GM12878 (cell line): ENCODE results near the gene GFM2. TPM values are rescaled to one million over a fixed set of nuclear protein-coding genes. Genes with fewer than 3 reads are reported as not detected.

Experiments
- ATAC-seq: fragments of 200-7000 bp; cut with Tn5 transposase; 3 replicates; pipeline ENCODE4 v1.9.1; 2020; ENCODE audit warnings: mild to moderate bottlenecking, moderate library complexity
- BruUV-seq: library from RNA; stranded (reverse); fragments of 400-500 nt; replicated peaks from 2 replicates; lab custom pipeline; 2021; lab: Mats Ljungman, UMichigan
- CTCF ChIA-PET: fragments of 300-600 bp; sonication (Branson Sonifier 250); formaldehyde crosslinking; extraction: SDS; loops from one replicate; lab custom pipeline; 2021; ENCODE audit warnings: inconsistent platforms; lab: Yijun Ruan, JAX
- POLR2A ChIA-PET: fragments of 350-600 bp; formaldehyde crosslinking; extraction: SDS; loops from one replicate; lab custom pipeline; 2021; ENCODE audit warnings: inconsistent platforms; lab: Charles Lee
- RAD21 ChIA-PET: fragments of 300-600 bp; sonication (Branson Sonifier 250); formaldehyde crosslinking; loops from one replicate; lab custom pipeline; 2023; ENCODE audit warnings: antibody characterized with exemption; ENCODE audit not compliant: unreplicated experiment; lab: Charles Lee
- SMC1A ChIA-PET: fragments of 300-600 bp; sonication (Branson Sonifier 250); formaldehyde crosslinking; loops from one replicate; lab custom pipeline; 2023; ENCODE audit not compliant: unreplicated experiment, uncharacterized antibody; lab: Charles Lee
- DNase-seq: peaks from one replicate; pipeline ENCODE4 v3.0.0-alpha.2; 2011; ENCODE audit warnings: low read depth, low spot score
- FAIRE-seq: peaks from 3 replicates; lab custom pipeline; 2011; peaks lifted over from hg19 to GRCh38; lab: Jason Lieb, UNC
- H2AFZ ChIP-seq: 2 replicates; pipeline ENCODE4 v1.6.0; 2011; ENCODE audit warnings: low read depth, low read length, control low read depth; ENCODE audit not compliant: control insufficient read depth
- H3K27ac ChIP-seq: 2 replicates; pipeline ENCODE4 v1.5.1; 2011; ENCODE audit warnings: control low read depth; ENCODE audit not compliant: control insufficient read depth, insufficient read depth
- H3K27me3 ChIP-seq, 2 experiments: replicated peaks in 1 of 2; 2 replicates each; pipeline versions ENCODE4 v1.6.0 to v1.6.1; 2011; ENCODE audit warnings: low read length in 1 of 2; ENCODE audit not compliant: control insufficient read depth in 2 of 2, insufficient read depth in 2 of 2
- H3K36me3 ChIP-seq, 2 experiments: 2 replicates each; pipeline ENCODE4 v1.5.1; 2011; ENCODE audit warnings: low read length in 1 of 2; ENCODE audit not compliant: control insufficient read depth in 2 of 2, insufficient read depth in 2 of 2
- H3K4me1 ChIP-seq: 2 replicates; pipeline ENCODE4 v1.6.1; 2011; ENCODE audit warnings: mild to moderate bottlenecking, low read length, moderate library complexity, mixed read lengths; ENCODE audit not compliant: control insufficient read depth, insufficient read depth
- H3K4me2 ChIP-seq: 2 replicates; pipeline ENCODE4 v1.6.0; 2011; ENCODE audit warnings: control low read depth; ENCODE audit not compliant: control insufficient read depth, insufficient read depth
- H3K4me3 ChIP-seq: fragments of 200-600 bp; sonication (generic); 2 replicates; pipeline ENCODE4 v1.5.1; 2016
- H3K79me2 ChIP-seq: 2 replicates; pipeline ENCODE4 v1.6.0; 2011; ENCODE audit warnings: low read length; ENCODE audit not compliant: control insufficient read depth, insufficient read depth
- H3K9ac ChIP-seq: 2 replicates; pipeline ENCODE4 v1.8.0; 2011; ENCODE audit warnings: low read length, control low read depth, mixed read lengths; ENCODE audit not compliant: control insufficient read depth, insufficient read depth
- H3K9me3 ChIP-seq: replicated peaks from 3 replicates; pipeline ENCODE4 v1.5.1; 2011; ENCODE audit warnings: mild to moderate bottlenecking, low read length; ENCODE audit not compliant: control insufficient read depth, insufficient read depth
- H4K20me1 ChIP-seq: 2 replicates; pipeline ENCODE4 v1.6.0; 2011; ENCODE audit not compliant: control insufficient read depth, insufficient read depth
- ATF3 ChIP-seq: IDR thresholded peaks from 2 replicates; pipeline ENCODE4 v1.6.1; 2011; ENCODE audit warnings: low read depth, mild to moderate bottlenecking, low read length, moderate library complexity, borderline replicate concordance; ENCODE audit errors: extremely low read depth
- CHD4 ChIP-seq: fragments of 200-600 bp; sonication (generic); IDR thresholded peaks from 2 replicates; pipeline ENCODE4 v1.6.1; 2016; ENCODE audit warnings: mild to moderate bottlenecking
- POU2F2 ChIP-seq: IDR thresholded peaks from 3 replicates; pipeline ENCODE4 v1.6.1; 2011; ENCODE audit warnings: low read depth, mild to moderate bottlenecking, low read length, borderline replicate concordance
- PRDM15 ChIP-seq: fragments of 450-650 bp; formaldehyde crosslinking; IDR thresholded peaks from 2 replicates; pipeline ENCODE4 v1.4.0; 2020; ENCODE audit warnings: mild to moderate bottlenecking, moderate library complexity
- SPI1 ChIP-seq: IDR thresholded peaks from 2 replicates; pipeline ENCODE4 v1.6.1; 2011; ENCODE audit warnings: low read depth, mild to moderate bottlenecking, low read length, moderate library complexity, borderline replicate concordance; ENCODE audit not compliant: insufficient read depth
- STAT1 ChIP-seq: fragments of 450-650 bp; conservative IDR thresholded peaks from 2 replicates; pipeline ENCODE4 v1.6.1; 2014; ENCODE audit warnings: antibody characterized with exemption, mild to moderate bottlenecking
- TCF12 ChIP-seq: IDR thresholded peaks from 2 replicates; pipeline ENCODE4 v1.6.1; 2011; ENCODE audit warnings: low read depth, mild to moderate bottlenecking, low read length
- ZBED1 ChIP-seq: IDR thresholded peaks from 2 replicates; pipeline ENCODE4 v1.6.1; 2016; ENCODE audit warnings: borderline replicate concordance
- WGBS: methylation state at CpG from one replicate; pipeline ENCODE4 v1.1.6; 2016; ENCODE audit warnings: low lambda C conversion rate; ENCODE audit not compliant: insufficient replicate concordance, insufficient coverage; ENCODE audit errors: missing lambda C conversion rate; 5-methylcytosine and 5-hydroxymethylcytosine counted together
- in situ Hi-C: fragments of 300-500 bp; cut with MboI; formaldehyde crosslinking; loops from 9 replicates; pipeline ENCODE4 v1.14.3; 2018; ENCODE audit warnings: mixed read lengths
- intact Hi-C: fragments of 100-400 bp; cut with micrococcal nuclease; formaldehyde crosslinking; loops from one replicate; pipeline ENCODE4 v1.14.2; 2022; ENCODE audit not compliant: unreplicated experiment
- polyA plus RNA-seq, 11 experiments: library from polyadenylated mRNA; depleted of rRNA in 4 of 11; unstranded in 6 of 11; stranded (reverse) in 5 of 11; fragments of >200 nt; fragmentation: Nextera tagmentation in 4 of 11; fragmentation: Illumina TruSeq in 1 of 11; extraction: Ambion mirVana in 4 of 11; extraction: Trizol in 1 of 11; gene quantifications; 1 replicate in 1 of 11; 2 replicates in 10 of 11; pipeline versions ENCODE4 v1.2.1 to v1.2.3, GENCODE V29; 2011 to 2016; ENCODE audit warnings: inconsistent platforms in 2 of 11, missing spikeins in 2 of 11, low read depth in 1 of 11
- total RNA-seq, 4 experiments: library from RNA; depleted of rRNA in 3 of 4; stranded (reverse); fragments of >200 nt in 3 of 4; fragmentation: Illumina TruSeq in 1 of 4; extraction: Trizol in 1 of 4; gene quantifications; 2 replicates each; pipeline versions ENCODE4 v1.2.1 to v1.2.3, GENCODE V29; 2013 to 2021

GFM2 gene
- total and polyA plus RNA-seq, 10 of the 15 experiments (the other 5 are each of a cell fraction or from before 2014, with no cell fraction given): 19.9 to 51.3 (median 32.7) TPM

GRCh38 chr5:74717596-74717995, 49.3 kb downstream of the GFM2 start:
- intact Hi-C loops: no loop called here
- H3K36me3 ChIP-seq: no peaks in the 10 kb centered on the region; a peak in 2 of 4 replicates
- H3K4me1 ChIP-seq: no peaks in the 10 kb centered on the region
- no peak for DNase-seq
- BruUV-seq: no TSS peak
- ChIA-PET RAD21 (no interaction called here), POLR2A (no interaction called here)
- ATAC-seq: no peak
- H3K9me3 ChIP-seq: no peaks in the 10 kb centered on the region
- H3K79me2 ChIP-seq: no peaks in the 10 kb centered on the region
- H3K27me3 ChIP-seq: no peaks in the 10 kb centered on the region
- WGBS: 86% methylated on average over 1 of the region's 1 CpG
- H3K4me2 ChIP-seq: no peak overlapping the region
- TF ChIP-seq TCF12 (no peak), STAT1 (no peak), ZBED1 (no peak), SPI1 (no peak), PRDM15 (CRISPR knock-in tag) (no peak), POU2F2 (no peak), CHD4 (no peak), ATF3 (no peak)
- TF ChIP-seq, all 136 proteins: peak for 0
- SMC1A ChIA-PET: interaction anchor here (0.7 to 1.1 kb wide), 3 partner anchors 14 to 1340 kb away, joined by 3 read pairs; no protein-coding TSS in a partner anchor
- Histone ChIP-seq H2AFZ (no peak overlapping the region), H3K27ac (no peak overlapping the region), H3K9ac (no peak overlapping the region), H3K4me3 (no peak overlapping the region), H4K20me1 (no peaks in the 10 kb centered on the region)
- no peak for FAIRE-seq
- in situ Hi-C loops: no loop called here
- CTCF ChIA-PET: no interaction called here
